Measurements from ENCODE around the gene KCNAB2.

The KCNAB2 gene

GRCh38 chr1:6033986-6034749 lies 11.5 kb upstream of the KCNAB2 start:
- no peak for DNase-seq

GRCh38 chr1:6034750-6035096 lies 11.0 kb upstream of the KCNAB2 start:
- DNase-seq: no peak

DNA sequence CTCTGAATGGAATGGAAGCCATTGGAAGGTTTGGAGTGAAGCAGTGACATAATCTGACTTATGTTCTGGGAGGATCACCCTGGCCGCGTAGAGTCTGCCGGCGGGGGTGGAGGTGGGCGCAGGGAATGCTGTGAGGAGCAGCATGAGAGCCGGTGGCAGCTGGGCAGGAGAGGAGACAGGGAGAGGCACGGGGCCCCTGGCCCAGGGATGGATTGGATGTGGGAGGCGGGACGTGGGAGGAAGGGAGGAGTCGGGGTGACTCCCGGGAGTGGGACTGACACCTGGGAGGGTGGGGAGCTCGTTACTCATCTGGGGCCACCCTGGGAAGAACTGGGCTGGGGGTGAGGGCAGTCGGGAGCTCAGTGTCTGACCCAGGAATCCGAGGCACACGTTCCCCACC lies 10.4 kb upstream of the KCNAB2 start:
- no peak for DNase-seq

GRCh38 chr1:6035719-6036118 lies 10.0 kb upstream of the KCNAB2 start:
- DNase-seq: no peak

DNA sequence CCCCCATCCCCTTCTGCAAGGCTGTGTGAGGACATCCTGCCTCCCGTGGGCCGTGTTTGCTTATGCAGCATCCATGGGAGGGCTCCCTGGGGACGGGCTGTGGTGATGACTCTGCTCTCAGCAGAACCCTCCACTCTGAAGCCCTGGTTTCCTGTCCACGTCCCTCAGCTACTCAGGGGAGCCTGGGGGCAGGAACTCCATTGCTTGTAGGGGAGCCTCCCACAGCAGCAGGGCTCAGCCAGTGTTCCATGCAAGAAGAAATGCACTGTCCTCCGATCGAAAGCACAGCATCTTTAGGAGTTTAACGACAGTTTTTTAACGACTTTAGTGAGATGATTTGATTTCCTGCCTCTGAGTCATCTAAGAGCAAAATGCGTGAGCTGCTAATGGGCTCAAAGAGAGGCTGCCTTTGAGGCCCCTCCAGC lies 8.3 kb upstream of the KCNAB2 start:
- no peak for DNase-seq

GRCh38 chr1:6038603-6039002 lies 7.1 kb upstream of the KCNAB2 start:
- no peak for DNase-seq

GRCh38 chr1:6039031-6039430 lies 6.7 kb upstream of the KCNAB2 start:
- no peak for DNase-seq

DNA sequence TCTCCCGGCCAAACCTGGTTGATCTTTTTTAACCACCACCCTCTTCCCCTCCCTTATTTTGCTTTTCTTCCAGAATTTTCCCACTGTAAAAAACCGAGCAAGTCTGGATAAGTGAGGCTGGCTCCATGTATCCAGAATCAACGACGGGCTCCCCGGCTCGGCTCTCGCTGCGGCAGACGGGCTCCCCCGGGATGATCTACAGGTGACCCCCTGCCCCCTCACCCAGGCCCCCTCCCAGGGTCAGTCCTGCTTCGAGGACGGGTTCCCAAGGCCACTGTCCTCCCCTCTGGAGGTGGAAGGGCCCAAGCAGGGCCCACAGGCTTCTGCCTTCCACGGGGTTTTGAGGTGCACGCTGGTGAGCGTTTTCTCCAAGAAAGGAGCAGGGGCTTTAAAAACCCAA lies 5.2 kb upstream of the KCNAB2 start:
- no peak for DNase-seq

DNA sequence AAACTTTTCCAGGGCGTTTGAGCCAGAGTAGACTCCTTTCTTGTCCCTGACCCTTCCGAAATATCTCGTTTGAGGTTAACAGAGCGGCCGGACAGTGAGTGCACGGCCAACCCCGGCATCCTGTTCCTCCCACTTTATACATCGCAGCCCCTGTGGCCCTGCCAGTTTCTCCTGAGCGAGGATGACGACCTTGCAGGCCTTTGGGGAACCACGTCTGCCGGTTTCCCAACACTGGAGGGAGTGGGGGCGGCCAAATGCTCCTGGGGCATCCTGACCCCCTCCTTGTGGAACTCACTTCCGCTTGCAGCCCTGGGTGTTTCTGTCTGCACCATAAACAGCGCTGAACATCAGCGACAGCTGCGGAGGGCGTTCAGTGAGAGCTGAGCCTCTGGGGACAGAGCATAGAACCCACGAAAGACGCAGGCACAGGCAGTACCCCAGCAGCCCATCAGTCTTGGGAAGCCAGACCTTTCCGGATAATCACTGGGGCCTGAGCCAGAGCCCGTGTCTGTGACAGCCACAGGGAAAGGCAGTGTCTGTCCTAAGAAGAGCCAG lies 4.8 kb upstream of the KCNAB2 start:
- DNase-seq: no peak

- no peak for DNase-seq
Measured at GRCh38 chr1:6041432-6042062, 4.1 kb upstream of the KCNAB2 start.

DNA sequence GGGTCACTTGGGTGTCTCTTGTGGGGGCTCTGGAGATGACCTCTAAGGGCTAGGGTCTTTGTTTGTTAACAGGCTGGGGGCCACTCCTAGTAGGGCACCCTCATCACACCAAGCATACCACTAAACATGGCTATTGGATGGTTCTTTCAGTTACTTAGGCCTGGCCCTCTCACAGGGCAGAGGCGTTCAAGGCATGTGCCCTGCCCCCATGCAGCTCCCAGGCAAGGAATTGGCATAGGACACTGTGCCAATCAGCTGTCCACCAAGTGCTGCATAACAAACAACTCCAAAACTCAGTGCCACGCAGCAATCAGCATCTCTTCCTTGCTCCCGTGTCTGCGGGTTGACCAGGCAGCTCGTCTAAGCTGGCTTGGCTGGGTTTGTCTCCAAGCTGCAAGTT lies 2.1 kb upstream of the KCNAB2 start:
- no peak for DNase-seq

- no peak for DNase-seq
Measured at GRCh38 chr1:6044481-6045109, 1.1 kb upstream of the KCNAB2 start.

GRCh38 chr1:6045110-6045502 lies 582 bp upstream of the KCNAB2 start:
- no peak for DNase-seq

DNA sequence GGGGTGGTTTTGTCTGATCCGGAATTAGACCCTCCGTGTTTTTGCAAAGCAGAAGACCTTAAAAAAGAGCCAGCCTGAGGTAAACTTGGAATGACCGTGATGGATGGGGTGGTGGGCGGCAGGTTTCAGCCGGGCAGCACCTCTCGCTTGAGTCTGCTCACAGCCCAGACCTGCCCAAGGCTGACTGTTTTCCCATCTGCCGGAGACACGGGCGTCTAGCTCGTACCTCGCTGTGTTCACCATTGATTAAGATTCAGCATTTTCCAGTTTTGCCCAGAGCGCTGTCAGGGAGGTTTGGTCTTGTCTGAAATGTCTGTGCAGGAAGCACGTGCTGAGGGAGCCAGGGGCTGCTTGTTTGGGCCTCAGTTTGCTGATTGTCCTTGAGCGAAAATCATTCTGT lies 591 bp downstream of the KCNAB2 start:
- no peak for DNase-seq

- no peak for DNase-seq
Measured at GRCh38 chr1:6048179-6048867, 2.6 kb downstream of the KCNAB2 start.

GRCh38 chr1:6049419-6049818 lies 3.7 kb downstream of the KCNAB2 start:
- DNase-seq: no peak

- DNase-seq: no peak
Measured at GRCh38 chr1:6051423-6051822, 5.7 kb downstream of the KCNAB2 start.

DNA sequence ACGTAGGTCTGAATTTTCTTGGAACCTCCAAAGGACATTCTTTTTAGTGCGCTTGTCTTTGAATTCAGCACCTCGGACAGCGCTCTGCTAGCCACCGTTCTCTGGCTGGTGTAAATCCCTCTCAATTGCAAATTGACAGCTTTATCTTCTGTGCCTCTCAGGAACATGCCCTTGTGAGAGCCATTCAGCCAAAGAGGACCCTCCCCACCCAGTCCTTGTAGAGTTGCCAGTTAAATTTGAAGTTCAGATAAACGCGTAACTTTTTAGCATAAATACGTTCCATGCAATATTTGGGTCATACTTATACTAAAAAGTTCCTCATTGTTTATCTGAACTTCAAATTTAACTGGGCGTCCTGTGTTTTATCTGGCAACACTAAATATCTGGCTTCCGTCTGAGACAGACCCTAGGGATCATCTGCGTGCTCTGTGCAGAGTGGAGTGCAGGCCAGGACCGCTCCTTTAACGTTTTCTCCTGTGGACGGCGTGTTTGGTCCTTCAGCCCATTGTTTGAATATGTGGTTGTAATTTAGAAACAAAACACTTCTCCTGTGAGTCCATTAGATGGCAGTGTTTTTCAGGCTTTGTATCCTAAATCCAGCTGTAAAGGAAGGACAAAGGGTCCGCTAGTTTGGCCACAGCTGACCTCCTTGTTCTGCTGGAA lies 7.0 kb downstream of the KCNAB2 start:
- peak; percentile 79 for DNase-seq

DNA sequence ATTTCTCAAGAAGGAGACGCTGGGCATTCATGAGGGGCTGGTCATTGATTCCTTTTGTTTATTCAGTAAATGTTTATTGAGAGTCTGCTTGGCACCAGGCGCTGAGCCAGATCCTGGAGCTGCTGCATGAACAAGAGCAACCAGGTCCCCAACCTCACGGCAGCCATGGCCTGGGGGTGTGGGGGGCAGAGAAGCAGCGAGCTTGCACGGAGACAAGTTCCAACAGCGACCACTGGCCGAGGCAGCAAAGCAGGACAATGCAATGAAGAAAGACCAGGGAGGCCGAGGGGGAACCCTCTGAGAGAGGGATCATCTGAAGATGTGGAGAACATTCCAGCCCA lies 7.5 kb downstream of the KCNAB2 start:
- DNase-seq: no peak

GRCh38 chr1:6054596-6054995 lies 8.9 kb downstream of the KCNAB2 start:
- DNase-seq: no peak

DNA sequence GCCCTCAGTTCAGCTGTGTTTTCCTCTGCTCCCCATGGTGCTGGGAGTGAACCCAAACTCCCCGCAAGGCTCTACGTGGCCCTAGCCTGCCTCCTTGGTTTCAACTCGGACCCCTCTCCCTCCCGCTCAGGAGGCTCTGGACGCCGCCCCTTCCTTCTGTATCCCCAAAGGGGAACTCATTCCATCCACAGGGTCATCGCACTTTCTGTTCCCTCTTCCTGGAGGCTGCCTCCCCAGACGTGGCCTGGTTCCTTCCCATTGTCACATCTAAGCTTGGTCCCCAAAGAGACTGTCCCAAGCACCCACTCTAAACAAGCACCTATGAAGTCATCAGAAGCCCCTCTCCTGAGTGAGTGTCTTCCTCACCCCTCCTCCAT lies 10.9 kb downstream of the KCNAB2 start:
- no peak for DNase-seq

- no peak for DNase-seq
Measured at GRCh38 chr1:6057170-6057845, 11.6 kb downstream of the KCNAB2 start.

DNA sequence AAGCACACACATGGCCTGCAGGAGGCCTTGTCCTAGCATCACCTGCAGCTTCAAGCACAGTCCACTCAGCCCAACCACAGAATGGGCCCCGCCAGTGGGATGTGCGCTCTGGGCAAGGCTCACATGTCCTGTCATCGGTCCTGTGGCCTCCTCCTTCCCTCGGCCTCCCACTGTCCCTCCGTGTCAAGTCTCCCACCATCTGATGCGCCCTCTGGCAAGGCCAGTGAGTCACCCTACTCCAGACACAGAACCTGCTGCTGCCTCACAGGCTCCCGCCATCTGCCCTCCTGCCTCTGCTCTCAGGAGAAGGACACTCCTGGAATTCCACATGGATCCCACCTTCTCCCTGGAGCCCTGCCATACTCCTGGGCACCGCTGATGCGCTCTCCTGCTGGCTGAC lies 14.2 kb downstream of the KCNAB2 start:
- no peak for DNase-seq
